Measurements from ENCODE around the gene LCN9. TPM values are rescaled to one million over a fixed set of nuclear protein-coding genes. Genes with fewer than 3 reads are reported as not detected.

LCN9 gene
- total RNA-seq, 1 donor, result not detected

DNA sequence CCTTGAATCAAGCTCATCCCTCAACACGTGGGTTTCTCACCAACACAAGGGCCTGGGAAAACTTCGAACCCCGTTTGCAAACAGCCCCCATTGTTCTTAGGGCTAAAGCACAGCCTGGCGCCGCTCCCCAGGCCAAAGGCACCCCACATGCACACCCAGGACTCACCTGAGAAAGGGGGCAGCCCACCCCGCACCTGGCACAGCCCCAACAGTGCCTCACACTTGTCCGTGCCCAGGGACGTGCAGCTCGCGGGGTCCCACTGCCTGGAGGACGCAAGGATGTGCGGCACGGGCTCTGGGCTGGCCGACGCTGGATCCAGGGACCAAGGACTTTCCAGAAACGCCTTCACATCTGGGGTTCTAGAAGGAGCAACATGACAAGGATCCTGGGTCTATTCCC lies 33.3 kb downstream of the LCN9 start:
- Histone ChIP-seq H3K4me3 (ENCODE audit: low read length) (no peak overlapping the region), H3K4me1 (ENCODE audit: insufficient read depth, low read length) (no peaks in the 10 kb centered on the region), H3K27me3 (ENCODE audit: insufficient read depth, low read length) (no peaks in the 10 kb centered on the region), H3K9me3 (ENCODE audit: low read depth, low read length) (no peaks in the 10 kb centered on the region)

DNA sequence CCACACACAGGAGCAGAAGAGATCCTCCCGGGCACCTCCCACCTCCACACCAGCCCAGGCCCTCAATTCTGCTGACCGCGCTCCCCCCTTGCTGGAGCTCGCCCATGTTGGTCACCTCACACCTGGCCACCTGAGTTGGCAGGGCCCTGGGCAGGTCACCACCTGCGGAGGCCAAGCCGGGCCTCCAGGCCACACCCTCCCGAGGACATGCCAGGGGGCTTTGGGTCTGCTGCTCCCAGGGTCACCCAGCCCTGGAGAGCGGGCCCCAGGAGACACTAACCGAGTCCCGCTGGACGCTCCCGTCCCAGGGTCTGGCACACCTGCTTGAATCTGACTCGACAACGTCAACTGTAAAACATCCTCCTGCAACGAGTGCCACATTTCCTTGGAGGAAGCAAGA lies 34.1 kb downstream of the LCN9 start:
- Histone ChIP-seq H3K9me3 (ENCODE audit: low read depth, low read length) (no peaks in the 10 kb centered on the region), H3K4me3 (ENCODE audit: low read length) (no peak overlapping the region), H3K27me3 (ENCODE audit: insufficient read depth, low read length) (no peaks in the 10 kb centered on the region), H3K4me1 (ENCODE audit: insufficient read depth, low read length) (peaks cover 6% of the 10 kb centered on the region)

GRCh38 chr9:135698236-135698635 lies 35.1 kb downstream of the LCN9 start:
- Histone ChIP-seq H3K4me3 (ENCODE audit: low read length) (no peak overlapping the region), H3K9me3 (ENCODE audit: low read depth, low read length) (no peaks in the 10 kb centered on the region), H3K27me3 (ENCODE audit: insufficient read depth, low read length) (no peaks in the 10 kb centered on the region), H3K4me1 (ENCODE audit: insufficient read depth, low read length) (peaks cover 6% of the 10 kb centered on the region)

DNA sequence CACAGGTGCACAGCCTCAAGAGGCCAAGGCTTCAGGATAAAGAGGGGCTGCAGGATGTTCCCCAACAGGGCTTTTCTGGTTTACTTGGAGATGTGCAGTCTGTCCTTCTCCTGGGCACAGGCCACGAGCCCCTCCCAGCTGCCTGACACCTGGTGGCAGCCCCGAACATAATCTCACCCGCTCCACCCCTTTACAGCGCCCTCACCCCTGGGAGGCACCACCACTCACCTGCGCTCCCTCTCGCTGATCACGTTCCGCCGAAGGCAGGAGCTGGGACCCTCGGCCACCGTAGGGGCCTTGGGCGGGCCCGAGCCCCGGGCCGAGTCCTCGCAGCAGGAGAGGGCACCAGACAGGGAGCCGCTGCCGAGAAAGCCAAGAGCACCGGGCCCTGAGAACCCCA lies 35.7 kb downstream of the LCN9 start:
- Histone ChIP-seq H3K9me3 (ENCODE audit: low read depth, low read length) (no peaks in the 10 kb centered on the region), H3K27me3 (ENCODE audit: insufficient read depth, low read length) (no peaks in the 10 kb centered on the region), H3K4me1 (ENCODE audit: insufficient read depth, low read length) (peaks cover 6% of the 10 kb centered on the region), H3K4me3 (ENCODE audit: low read length) (no peak overlapping the region)

GRCh38 chr9:135699440-135699839 lies 36.3 kb downstream of the LCN9 start, which contains the start of gene SOHLH1:
Gene SOHLH1 (minus strand): TSS chr9:135699481. CDS start chr9:135699467, 14 bp downstream.
- Histone ChIP-seq H3K4me1 (ENCODE audit: insufficient read depth, low read length) (peaks cover 6% of the 10 kb centered on the region), H3K27me3 (ENCODE audit: insufficient read depth, low read length) (no peaks in the 10 kb centered on the region), H3K9me3 (ENCODE audit: low read depth, low read length) (no peaks in the 10 kb centered on the region)

DNA sequence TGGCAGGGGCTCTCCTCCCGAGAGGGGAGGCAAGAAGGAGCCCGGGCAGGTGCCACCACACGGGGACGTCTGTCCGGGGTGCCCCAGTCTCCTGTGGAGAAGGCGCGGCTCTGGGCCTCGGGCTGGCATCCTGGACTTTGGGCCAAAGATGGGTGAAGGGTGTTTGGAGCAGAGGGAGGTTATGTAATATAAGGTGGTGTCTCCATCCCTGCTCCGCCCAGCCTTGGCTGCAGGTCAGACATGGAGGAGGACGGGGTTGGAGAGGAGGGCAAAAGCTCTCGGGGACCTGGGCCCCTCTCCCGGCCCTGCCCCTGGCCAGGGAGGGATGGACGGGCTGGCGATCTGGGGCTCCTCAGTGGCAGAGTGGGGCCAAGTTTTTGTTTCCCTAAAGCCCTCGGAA lies 37.4 kb downstream of the LCN9 start:
- H3K4me3 ChIP-seq (ENCODE audit: low read length), result no peak overlapping the region
- peaks cover 6% of the 10 kb centered on the region for H3K4me1 ChIP-seq (ENCODE audit: insufficient read depth, low read length)
- H3K9me3 ChIP-seq (ENCODE audit: low read depth, low read length), result no peaks in the 10 kb centered on the region
- no peaks in the 10 kb centered on the region for H3K27me3 ChIP-seq (ENCODE audit: insufficient read depth, low read length)

More at GRCh38 chr9:135699440-135699839, 36.3 kb downstream of the LCN9 start, which contains the start of gene SOHLH1:
- H3K4me3 ChIP-seq (ENCODE audit: low read length), result no peak within 1 kb of the TSS

- Histone ChIP-seq H3K4me1 (ENCODE audit: insufficient read depth, low read length) (peaks cover 6% of the 10 kb centered on the region), H3K4me3 (ENCODE audit: low read length) (no peak overlapping the region), H3K9me3 (ENCODE audit: low read depth, low read length) (no peaks in the 10 kb centered on the region), H3K27me3 (ENCODE audit: insufficient read depth, low read length) (no peaks in the 10 kb centered on the region)
Measured at GRCh38 chr9:135701067-135701958, 38.2 kb downstream of the LCN9 start.

DNA sequence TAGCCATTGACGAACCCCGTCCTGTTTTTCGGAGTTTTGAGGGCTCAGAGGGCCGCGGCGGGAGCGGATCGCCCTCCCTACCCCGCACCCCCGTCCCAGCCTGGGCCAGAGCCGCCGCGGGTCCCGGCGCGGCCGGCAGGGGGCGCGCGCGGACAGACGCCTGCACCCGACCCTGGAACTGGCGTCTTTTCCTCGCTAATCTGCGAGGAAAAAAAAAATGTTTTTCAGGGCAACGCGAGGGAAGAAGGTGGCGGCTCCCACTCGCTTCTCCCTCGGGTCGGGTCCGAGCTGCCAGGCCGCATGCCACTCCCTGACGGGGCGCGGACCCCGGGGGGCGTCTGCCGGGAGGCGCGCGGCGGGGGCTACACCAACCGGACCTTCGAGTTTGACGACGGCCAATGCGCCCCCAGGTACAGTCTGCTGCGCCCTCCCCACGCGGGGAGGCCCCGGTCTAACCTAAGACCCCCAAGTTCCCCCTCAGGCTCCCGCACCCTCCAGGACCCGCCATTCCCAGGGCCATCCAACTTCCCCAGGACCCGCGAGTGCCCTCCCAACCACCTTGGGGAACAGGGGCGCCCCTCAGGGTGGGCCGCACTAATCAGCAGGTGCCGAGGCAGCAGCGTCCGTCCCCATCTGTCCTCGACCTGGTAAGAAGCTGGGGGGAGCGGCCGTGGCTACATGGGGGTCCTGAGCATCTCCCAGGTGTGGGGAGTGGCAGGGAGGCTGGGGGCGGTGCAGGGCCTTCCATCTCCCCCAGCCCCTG lies 39.0 kb downstream of the LCN9 start, which contains the start of gene KCNT1:
Gene KCNT1, plus strand, starts transcription at position 227 of the 763 bp plus-strand sequence. Its CDS starts 74 bp downstream, at position 301.
- no peaks in the 10 kb centered on the region for H3K27me3 ChIP-seq (ENCODE audit: insufficient read depth, low read length)
- no peak within 1 kb of the TSS for H3K4me3 ChIP-seq (ENCODE audit: low read length)
- H3K9me3 ChIP-seq (ENCODE audit: low read depth, low read length), result no peaks in the 10 kb centered on the region
- peaks cover 6% of the 10 kb centered on the region for H3K4me1 ChIP-seq (ENCODE audit: insufficient read depth, low read length)

GRCh38 chr9:135703726-135704125 lies 40.6 kb downstream of the LCN9 start:
- Histone ChIP-seq H3K4me1 (ENCODE audit: insufficient read depth, low read length) (peaks cover 6% of the 10 kb centered on the region), H3K27me3 (ENCODE audit: insufficient read depth, low read length) (no peaks in the 10 kb centered on the region), H3K4me3 (ENCODE audit: low read length) (no peak overlapping the region), H3K9me3 (ENCODE audit: low read depth, low read length) (no peaks in the 10 kb centered on the region)

DNA sequence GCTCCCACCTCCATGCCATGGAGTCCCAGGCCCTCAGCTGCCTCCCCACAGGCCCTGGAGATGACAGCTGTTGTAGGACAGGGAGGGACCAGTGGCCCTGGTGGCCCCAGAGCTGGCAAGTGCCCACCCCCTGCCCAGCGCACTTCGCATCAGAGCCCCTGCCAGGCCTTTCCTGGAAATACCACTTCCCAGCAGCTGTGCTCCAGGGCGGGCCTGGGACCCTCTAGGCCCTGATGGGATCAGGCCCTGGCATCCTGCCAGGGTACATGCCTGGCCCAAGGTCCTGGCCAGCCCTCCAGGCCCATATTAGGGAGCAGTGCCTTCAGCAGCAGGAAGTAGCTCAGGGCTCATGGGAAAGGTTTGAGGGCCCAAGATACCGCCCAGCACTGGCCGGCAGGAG lies 41.4 kb downstream of the LCN9 start:
- H3K27me3 ChIP-seq (ENCODE audit: insufficient read depth, low read length), result no peaks in the 10 kb centered on the region
- H3K4me3 ChIP-seq (ENCODE audit: low read length), result no peak overlapping the region
- no peaks in the 10 kb centered on the region for H3K9me3 ChIP-seq (ENCODE audit: low read depth, low read length)
- peaks cover 6% of the 10 kb centered on the region for H3K4me1 ChIP-seq (ENCODE audit: insufficient read depth, low read length)

DNA sequence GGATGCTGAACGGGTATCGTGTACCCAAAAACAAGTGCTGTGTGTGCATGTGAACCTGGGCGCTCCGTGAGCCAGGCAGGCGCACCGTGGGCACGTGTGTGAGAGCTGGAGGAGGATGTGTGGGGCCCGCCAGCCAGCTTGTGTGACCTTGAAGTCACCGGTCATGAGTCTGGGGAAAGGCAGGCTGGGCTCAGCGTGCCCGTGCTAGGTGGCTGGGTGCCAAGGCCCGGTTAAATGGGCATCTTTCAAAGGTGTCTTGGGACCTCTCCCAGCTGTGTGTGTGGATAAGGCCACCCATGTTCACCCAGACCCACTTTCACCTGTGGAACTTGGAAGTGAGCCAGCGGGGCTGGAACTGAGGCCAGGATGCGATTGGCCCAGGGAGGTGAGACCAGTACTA lies 42.3 kb downstream of the LCN9 start:
- peaks cover 6% of the 10 kb centered on the region for H3K4me1 ChIP-seq (ENCODE audit: insufficient read depth, low read length)
- no peaks in the 10 kb centered on the region for H3K27me3 ChIP-seq (ENCODE audit: insufficient read depth, low read length)
- H3K9me3 ChIP-seq (ENCODE audit: low read depth, low read length), result no peaks in the 10 kb centered on the region
- no peak overlapping the region for H3K4me3 ChIP-seq (ENCODE audit: low read length)

- Histone ChIP-seq H3K4me1 (ENCODE audit: insufficient read depth, low read length) (peaks cover 6% of the 10 kb centered on the region), H3K27me3 (ENCODE audit: insufficient read depth, low read length) (no peaks in the 10 kb centered on the region), H3K9me3 (ENCODE audit: low read depth, low read length) (no peaks in the 10 kb centered on the region), H3K4me3 (ENCODE audit: low read length) (no peak overlapping the region)
Measured at GRCh38 chr9:135706288-135706687, 43.2 kb downstream of the LCN9 start.

DNA sequence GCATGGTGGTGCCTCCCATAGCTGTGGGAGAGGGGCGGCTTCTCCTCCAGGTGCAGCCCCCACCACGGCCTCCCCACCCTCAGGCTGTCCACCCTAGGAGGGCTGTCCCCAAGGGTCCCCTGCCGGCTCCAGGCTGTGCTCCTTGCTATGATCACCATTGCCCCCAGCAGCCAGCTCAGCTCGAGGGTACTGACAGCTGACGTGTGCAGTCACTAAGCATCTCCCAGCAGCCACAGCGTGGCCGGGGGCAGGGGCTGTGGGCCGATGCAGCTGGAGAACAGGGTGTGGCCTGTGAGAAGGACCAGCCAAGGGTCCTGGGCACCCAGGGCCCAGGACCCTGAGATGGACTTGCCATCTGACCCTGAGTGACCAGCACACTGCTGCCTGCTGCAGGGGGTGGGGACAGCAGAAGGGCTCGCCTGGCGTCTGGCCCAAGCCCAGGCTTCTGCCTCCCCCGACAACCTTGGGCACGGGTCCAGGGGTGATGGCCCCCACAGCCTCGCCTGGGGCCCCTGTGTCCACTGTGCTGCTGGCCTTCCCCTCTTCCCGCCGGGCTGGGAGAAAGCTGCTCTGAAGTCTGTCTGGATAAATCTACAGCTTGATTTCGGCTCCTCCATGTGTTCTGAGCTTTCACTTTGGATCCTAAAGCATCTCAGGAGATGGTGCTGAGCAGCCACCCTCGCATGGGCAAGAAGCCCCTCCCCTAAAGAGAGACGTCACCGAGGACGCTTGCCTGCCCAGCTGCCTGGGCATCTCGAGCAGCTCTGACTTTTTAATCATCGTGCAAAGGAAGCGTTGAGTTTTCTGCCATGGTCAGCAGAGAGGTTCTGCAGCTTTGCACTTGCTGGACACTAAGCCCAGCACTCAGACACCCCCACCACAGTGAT lies 44.4 kb downstream of the LCN9 start:
- no peaks in the 10 kb centered on the region for H3K27me3 ChIP-seq (ENCODE audit: insufficient read depth, low read length)
- H3K4me3 ChIP-seq (ENCODE audit: low read length), result no peak overlapping the region

GRCh38 chr9:135708164-135708563 lies 45.1 kb downstream of the LCN9 start:
- H3K9me3 ChIP-seq (ENCODE audit: low read depth, low read length), result no peaks in the 10 kb centered on the region
- no peak overlapping the region for H3K4me3 ChIP-seq (ENCODE audit: low read length)
- no peaks in the 10 kb centered on the region for H3K27me3 ChIP-seq (ENCODE audit: insufficient read depth, low read length)
- no peaks in the 10 kb centered on the region for H3K4me1 ChIP-seq (ENCODE audit: insufficient read depth, low read length)

More for the DNA sequence above, 44.4 kb downstream of the LCN9 start:
- no peaks in the 10 kb centered on the region for H3K4me1 ChIP-seq (ENCODE audit: insufficient read depth, low read length)
- no peaks in the 10 kb centered on the region for H3K9me3 ChIP-seq (ENCODE audit: low read depth, low read length)
